HK-2 (cell line): Measurements from ENCODE around the gene PTOV1.
A peak's percentile ranks its signal among the peaks of the same experiment; 100 is the strongest.

ENCODE experiments used
- DNase-seq: peaks from one replicate; pipeline ENCODE4 v3.0.0-alpha.2; 2018; ENCODE audit not compliant: unreplicated experiment

The PTOV1 gene

DNA sequence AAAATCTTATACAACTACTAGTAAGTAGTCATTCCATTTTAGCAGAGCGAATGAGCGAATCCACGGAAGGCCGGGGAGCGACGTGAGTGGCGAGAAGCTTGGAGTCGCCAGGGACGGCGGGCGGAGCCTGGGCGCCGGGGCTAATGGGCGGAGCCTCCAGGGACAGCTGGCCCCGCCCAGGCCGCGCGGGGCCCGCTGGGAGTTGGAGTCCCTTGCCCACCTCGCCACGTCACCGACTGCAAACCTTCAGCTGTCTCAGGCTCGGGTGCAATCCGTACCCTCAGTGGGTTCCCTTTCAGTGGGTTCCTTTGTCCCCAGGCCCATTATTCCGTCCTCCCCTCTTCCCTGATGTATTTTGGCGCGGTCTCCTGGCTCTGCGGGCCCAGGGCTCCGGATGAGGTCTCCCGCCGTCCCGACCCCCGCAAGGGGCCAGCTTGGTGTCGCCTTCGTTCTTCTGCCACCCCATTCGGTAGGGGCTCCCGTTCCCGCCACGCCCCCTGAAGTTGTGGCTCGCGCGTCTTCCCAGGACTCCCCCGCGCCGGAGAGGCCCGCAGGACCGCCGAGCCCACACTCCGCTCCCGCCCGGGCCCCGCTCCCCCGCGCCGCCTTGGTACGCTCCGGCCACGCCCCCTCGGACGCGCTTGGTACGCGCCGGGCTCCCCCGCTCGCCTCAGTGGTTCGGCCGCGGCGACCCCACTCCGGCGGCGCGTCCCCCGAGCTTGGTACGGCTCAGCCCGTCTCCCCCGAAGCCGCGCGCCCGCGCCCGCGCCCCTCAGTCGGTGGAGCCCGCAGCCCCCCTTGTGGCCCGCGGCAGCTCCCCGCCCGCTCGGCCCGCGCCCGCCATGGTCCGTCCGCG lies at the start of gene PTOV1:
Gene PTOV1, plus strand, starts transcription at position 673 of the 856 bp plus-strand sequence.
- peak; percentile 89 for DNase-seq

DNA sequence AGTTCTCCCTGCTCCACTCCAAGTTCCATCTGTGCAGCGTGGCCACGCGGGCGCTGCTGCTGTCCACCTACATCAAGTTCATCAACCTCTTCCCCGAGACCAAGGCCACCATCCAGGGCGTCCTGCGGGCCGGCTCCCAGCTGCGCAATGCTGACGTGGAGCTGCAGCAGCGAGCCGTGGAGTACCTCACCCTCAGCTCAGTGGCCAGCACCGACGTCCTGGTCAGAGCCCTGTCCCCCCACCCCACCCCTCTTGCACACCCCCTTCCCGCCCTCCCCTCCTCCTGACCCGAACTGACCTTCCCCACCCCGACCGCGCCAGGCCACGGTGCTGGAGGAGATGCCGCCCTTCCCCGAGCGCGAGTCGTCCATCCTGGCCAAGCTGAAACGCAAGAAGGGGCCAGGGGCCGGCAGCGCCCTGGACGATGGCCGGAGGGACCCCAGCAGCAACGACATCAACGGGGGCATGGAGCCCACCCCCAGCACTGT lies 49.5 kb upstream of the PTOV1 start:
- no peak for DNase-seq

DNA sequence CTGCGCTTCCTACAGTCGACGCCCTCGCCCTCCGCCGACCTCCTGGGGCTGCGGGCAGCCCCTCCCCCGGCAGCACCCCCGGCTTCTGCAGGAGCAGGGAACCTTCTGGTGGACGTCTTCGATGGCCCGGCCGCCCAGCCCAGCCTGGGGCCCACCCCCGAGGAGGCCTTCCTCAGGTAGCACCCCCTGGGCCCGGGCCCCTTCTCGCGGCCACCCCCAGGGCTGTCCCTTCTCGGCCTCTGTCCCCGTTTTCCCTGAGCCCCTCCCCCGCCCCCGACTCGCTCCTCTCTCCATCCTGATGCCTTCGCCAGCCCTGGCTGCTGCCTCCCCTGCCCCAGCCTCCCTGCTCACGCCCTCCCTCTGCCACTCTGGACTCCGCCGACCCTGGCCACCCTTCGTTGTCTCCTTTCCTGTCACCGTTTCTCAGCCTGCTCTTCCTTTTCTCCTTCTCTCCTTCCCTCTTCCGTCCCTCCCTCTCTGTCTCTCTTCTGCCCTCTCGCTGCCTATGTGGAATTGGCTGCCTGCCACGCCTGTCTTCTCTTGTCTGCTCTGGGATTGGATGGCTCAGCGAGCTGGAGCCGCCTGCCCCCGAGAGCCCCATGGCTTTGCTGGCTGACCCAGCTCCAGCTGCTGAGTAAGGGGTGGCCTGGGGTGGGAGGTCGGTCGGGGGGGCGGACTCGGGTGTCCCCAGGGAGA lies 48.8 kb upstream of the PTOV1 start:
- peak; percentile 33 for DNase-seq

DNA sequence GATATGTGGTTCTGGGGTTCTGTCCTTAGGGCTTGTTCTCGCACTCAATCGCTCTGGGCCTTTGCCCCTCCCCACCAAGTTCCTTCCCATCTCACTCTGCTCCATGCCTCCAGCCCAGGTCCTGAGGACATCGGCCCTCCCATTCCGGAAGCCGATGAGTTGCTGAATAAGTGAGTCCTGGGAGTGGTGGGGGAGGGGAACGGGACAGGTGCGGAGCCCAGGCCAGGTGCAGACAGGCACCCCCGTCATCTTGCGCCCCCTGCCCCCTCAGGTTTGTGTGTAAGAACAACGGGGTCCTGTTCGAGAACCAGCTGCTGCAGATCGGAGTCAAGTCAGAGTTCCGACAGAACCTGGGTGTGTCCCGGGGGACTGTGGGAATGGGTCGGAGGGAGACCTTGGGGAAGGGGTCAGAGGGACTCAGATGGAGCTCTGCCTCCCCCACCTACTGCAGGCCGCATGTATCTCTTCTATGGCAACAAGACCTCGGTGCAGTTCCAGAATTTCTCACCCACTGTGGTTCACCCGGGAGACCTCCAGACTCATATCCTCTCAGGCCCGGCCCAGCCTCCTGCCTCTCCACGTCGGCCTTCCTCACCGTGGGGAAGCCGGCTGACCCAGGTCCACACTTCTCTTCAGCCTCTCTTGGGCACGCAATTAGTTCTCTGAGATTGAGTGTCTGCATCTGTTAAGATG lies 48.0 kb upstream of the PTOV1 start:
- DNase-seq: no peak

DNA sequence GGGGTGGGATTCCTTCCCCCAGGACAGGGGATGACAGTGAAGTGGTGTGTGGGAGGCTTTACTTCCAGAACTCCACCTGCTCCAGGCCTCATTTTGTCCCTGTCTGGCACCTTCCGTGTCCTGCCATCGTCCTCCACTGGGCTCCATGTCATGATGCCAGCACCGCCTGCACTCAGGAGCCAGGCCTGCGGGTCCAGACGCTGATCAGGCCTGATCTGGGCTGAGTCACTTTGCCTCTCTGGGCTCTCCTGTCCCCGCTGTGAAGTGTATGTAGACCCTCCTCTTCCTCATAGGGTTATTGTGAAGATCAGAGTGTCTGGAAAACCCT lies 47.5 kb upstream of the PTOV1 start:
- DNase-seq: no peak

DNA sequence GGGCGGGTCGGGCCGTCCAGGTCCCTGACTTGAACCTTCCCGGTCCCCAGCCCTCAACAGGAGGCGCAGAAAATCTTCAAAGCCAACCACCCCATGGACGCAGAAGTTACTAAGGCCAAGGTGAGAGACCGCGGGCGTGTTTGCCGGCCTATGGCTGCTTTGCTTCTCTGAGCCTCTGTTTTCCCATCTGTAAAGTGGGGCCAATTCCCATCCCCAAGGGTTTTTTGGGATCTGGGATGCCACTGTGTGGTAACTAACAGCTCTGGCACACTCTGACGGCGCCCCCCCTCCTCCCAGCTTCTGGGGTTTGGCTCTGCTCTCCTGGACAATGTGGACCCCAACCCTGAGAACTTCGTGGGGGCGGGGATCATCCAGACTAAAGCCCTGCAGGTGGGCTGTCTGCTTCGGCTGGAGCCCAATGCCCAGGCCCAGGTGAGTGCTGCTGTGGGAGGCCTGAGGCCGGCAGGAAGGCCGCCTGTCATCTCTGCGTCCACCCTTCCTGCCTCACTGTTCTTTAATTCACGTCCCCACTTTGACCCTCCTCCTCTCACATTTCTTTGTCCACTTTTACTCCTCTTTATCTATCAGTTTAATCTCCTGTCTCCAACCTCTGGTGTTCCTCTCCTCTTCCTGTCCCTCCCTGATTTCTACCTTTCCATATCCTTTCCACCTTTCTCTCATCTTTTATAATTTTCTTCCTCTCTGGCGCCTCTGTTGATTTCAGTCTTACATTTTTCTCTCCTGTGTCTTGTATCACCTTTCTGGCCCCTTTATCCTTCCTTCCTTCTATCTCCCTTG lies 44.9 kb upstream of the PTOV1 start:
- no peak for DNase-seq

DNA sequence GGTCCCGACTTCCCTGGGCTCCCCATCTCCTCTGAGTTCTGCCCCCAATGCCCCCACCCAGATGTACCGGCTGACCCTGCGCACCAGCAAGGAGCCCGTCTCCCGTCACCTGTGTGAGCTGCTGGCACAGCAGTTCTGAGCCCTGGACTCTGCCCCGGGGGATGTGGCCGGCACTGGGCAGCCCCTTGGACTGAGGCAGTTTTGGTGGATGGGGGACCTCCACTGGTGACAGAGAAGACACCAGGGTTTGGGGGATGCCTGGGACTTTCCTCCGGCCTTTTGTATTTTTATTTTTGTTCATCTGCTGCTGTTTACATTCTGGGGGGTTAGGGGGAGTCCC lies 44.4 kb upstream of the PTOV1 start:
- no peak for DNase-seq

DNA sequence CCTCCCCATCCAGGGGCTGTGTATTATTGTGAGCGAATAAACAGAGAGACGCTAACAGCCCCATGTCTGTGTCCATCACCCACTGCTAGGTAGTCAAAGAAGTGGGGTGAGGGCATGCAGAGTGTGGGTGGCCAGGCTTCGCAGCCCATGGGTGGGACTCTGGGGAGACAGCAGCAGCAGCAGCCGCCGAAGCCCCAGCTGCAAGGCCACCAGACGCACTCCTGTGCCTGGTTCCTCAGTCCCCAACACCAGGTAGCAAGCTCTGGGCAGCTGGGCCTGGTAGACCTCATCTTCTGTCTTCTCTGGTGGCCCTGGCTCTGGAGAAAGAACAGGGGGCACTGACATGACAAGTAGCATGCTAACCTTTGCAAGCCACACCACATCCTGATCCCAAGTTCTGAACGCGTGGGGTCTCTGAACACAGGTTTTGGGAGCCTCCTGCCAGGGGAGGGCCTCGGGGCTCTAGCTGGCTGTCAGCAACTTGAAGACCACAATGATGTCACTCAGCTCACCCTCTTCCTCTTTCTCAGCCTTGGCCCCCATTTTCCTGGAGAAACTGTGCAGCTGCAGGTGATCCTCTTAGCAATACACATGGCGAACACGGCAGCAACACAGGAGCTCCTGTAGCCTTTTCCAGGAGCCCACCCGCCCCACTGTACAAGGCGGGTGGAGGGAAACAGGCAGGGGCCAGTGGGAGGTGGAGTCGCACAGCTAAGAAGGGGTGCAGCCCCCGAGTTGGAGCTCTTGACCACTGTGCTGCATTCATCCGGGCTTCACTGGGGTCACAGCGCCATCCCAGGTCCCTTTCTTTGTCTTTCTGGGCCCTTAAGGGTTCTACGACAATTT lies 43.7 kb upstream of the PTOV1 start:
- DNase-seq: no peak

DNA sequence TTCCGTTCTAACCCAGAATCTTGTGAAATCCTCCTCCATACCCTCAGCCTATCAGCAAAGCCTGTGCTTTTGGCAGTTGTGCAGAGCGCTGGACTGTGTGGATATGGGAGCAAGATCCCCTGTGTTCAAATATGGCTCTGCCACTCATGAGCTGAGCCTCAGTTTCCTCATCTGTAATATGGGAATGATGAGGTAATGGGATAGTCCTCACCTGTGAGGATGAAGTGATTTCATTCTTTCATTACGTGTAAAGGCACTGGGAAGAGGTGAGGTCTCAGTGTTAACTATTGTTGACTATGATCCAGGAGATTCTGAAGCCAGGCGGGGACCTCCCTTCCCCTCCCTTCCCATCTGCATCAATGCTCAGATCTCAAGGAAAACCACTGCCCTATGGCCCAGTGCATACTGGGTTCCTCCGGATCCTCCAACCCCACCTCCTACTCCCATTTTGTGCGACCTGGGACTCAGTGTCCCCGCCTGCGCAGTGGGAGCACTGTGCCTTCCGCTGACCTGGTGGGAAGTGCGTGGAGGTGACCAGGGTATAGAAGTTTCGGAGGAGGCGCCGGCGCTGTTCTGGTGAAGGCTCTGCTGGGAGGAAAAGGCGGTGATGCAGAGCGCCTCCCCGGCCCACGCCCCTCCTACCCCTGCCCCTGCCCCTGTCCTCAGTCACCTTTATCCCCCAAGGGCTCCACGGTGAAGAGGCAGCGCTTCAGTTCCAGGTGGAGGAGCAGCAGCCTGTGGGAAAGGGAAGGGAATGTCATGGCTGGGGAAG lies 42.9 kb upstream of the PTOV1 start:
- no peak for DNase-seq

DNA sequence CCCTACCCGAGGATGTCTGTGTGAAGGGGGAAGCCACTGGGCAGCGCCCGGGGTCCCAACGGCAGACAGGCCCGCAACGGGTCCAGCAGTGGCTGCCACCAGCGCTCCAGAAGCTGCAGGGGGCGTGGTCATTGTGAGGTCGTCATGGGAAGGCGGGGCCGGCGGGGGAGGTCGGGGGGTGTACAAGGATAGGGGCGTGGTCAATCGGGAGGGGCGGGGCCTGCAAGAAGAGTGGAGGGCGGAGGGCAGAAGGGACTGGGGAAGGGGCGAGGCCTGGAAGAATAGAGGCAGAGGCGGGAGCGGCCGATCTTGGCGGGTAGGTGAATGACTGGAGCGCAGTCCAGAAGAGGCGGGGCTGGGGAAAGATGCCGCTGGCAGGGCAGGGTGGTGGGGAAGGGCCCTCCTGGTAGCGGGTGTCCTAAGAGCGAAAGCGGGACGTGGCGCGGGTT lies 42.2 kb upstream of the PTOV1 start:
- no peak for DNase-seq

DNA sequence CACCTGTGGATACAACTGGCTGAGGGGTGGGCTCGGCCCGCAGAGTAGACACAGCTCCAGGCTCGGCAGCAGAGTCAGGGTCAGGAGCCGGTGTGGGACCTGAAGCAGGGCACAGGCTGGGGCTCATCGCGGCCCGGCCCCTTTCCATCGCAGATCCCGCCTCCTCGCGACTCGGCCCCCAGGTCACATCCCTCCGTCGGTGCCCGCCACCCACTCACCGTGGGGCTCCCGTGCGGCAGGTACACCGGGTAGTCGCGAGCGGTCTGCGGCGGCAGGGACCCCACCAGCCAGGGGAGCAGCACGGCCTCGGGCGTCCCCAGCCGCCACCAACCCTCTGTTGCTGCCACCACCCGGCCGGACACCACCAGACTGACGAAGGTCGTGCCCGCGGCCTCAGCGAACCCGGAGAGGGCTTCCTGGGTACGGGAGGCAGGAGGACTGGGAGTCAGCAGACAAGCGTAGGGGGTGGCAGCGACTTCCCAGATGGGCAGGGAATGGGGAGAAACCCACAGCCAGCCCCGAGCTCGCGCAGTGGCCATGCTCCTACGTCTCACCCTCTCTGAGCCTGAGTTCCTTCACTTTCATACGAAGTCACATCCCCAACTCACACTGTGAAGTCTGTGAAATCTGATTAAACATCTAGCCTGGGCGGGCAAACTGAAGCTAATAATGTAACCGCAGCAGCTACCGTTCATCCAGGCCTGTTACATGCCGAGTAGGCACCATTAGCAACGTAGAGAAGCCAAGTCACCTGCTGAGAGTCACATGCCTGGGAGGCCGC lies 41.6 kb upstream of the PTOV1 start:
- DNase-seq: no peak

DNA sequence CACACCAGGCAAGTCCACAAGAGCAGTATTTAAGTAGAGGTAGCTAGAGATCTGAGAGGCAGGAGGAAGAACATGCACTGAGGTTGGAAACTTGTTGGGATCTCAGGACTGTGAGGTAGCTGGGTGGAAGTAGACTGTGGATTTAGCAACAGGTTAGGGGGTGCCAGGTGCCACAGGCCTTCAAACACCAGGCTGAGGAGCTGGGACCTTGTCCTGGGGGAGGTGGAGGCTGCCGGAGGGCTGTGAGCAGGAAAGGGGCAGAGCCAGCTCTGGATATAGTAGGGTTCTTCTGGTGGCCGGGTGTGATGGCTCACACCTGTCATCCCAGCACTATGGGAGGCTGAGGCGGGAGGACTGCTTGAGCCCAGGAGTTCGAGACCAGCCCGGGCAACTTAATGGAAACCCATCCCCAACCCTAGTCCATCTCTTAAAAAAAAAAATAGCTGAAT lies 41.0 kb upstream of the PTOV1 start:
- no peak for DNase-seq

DNA sequence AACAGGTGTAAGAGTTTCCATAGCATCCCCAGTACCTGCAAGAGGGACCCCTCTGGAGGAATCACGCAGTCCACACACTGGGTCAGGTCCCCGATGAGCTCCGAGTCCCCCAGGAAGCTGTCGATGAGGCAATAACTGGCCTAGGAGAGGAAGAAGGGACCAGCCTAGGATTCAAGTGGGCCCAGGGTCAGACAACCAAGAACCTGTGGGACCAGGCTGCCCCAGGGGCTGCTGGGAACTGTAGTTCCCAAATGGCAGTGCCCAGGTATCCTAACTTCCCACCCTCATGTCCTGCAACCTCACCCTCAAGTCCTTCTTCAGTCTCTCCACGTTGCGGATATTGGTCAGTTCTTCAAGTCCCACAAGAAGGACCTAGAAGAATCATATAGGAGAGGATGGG lies 39.6 kb upstream of the PTOV1 start:
- DNase-seq: no peak

DNA sequence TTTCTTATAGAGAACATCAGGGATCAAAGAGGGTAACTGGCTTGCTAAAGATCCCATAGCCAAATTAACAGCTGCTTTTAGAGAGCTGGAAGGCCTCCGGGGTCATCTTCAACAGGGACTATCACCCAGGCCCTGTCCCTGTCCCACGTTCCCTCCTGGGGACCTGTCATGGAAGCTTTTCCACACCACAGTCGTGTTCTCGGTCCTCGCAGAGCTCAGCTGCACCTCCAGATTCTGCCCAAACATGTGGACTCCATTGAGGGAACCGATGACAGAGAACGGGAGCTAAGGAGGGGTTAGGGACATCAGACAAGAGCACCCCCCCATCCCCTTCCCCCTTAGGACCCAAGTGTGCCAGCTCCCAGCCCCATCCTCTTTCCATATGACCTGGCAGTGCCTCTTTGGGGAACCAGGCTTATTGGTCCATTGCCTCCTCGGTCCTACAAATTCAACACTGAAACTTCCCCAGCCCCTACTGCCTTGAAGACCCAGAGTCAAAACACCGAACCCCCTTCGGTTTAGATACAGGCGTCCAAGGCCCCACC lies 38.4 kb upstream of the PTOV1 start:
- no peak for DNase-seq

DNA sequence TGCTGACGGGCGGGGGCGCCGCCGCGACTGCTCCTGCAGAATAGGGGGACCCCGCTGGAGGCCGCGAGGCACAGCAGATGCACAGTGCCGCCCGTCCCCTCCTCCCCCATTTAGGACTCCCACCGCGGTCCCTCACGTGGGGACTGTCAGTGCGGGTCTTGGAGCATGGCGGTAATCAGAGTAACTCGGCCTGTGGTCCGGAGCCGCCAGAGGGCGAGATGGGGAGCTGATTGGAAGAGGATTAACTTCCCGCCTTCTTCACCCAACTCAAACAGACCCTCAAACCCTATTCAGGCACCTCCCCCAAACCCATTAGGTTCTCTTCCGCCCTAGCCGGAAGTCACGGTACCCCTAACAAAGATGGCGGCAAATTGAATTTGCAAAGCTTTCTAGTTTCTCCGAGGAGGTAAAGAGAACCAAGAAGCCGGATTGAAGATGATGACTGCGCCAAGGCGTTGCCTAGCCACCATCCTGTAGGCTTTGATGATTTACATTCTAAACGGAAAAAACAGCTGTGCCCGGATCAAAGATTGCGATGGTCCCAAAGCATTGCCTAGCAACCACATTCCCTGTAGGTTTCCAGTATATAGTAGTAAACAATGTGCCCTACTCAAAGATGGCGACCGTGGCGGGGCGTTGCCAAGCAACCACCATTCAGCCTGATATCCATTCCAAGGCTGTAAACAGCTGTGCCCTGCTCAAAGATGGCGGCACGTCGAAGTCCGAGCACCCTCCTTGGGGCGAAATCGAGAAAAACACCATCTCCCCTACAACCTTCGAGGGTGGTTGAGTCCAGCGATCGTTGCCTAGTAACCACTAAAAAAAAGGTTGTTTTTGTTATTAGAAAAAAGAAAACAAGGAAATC lies 37.7 kb upstream of the PTOV1 start, which contains the start of gene FUZ:
Gene FUZ, minus strand, starts transcription at position 296 of the 865 bp plus-strand sequence. Its CDS starts 186 bp downstream, at position 110.
- DNase-seq: peak; percentile 88

DNA sequence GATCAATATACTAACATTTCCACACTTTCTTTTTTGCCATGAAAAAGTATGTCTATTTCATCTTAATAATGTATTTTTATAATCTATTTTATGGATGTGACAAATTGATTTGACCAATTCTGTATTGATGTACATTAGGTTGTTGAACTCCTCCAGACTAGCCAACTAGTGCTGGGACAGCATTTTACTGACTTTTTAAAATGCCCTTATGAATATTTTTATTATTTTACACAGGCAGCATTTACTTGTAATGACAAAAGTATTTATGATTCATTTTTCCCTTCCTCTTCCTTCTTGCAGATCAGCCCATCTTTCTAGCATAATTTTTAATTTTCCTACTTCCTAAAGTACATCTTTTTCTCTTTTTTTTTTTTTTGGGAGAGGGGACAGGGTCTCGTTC lies 36.9 kb upstream of the PTOV1 start:
- no peak for DNase-seq

DNA sequence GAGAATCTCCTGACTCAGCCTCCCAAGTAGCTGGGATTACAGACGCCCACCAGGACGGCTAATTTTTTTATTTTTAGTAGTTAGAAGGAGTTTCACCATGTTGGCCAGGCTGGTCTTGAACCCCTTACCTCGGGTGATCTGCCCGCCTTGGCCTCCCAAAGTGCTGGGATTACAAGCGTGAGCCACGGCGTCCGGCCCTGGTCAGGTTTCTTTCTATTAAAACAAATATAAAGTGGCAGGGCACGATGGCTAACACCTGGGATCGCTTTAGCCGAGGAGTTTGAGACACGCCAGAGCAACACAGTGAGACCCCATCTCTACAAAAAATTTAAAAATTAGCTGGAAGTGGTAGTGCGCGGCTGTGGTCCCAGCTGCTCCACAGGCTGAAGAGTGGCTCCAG lies 34.4 kb upstream of the PTOV1 start:
- no peak for DNase-seq
